HepG2 (cell line): ENCODE measurements around the gene PIM1. TPM values are rescaled to one million over a fixed set of nuclear protein-coding genes. Genes with fewer than 3 reads are reported as not detected.

Source experiments
- AKNA ChIP-seq: sonication (generic); formaldehyde crosslinking; IDR thresholded peaks from 2 replicates; pipeline ENCODE4 v1.4.0; 2020; ENCODE audit warnings: missing genetic modification reagents, borderline replicate concordance
- KLF6 ChIP-seq: IDR thresholded peaks from 2 replicates; pipeline ENCODE4 v1.8.0; 2016; ENCODE audit warnings: missing biosample characterization, missing genetic modification reagents
- LBX2 ChIP-seq: sonication (generic); formaldehyde crosslinking; IDR thresholded peaks from 2 replicates; pipeline ENCODE4 v1.5.0; 2020; ENCODE audit warnings: missing genetic modification reagents, mild to moderate bottlenecking, borderline replicate concordance
- NFKBIZ ChIP-seq: IDR thresholded peaks from 2 replicates; pipeline ENCODE4 v1.6.1; 2018; ENCODE audit warnings: missing genetic modification reagents, missing compliant biosample characterization
- RFX1 ChIP-seq: fragments of 450-650 bp; IDR thresholded peaks from 2 replicates; pipeline ENCODE4 v1.6.1; 2017
- STAG1 ChIP-seq: sonication (generic); formaldehyde crosslinking; IDR thresholded peaks from 2 replicates; pipeline ENCODE4 v1.4.0; 2020; ENCODE audit warnings: missing genetic modification reagents
- ZBTB14 ChIP-seq: sonication (generic); formaldehyde crosslinking; IDR thresholded peaks from 2 replicates; pipeline ENCODE4 v1.4.0; 2020; ENCODE audit warnings: missing genetic modification reagents
- ZBTB21 ChIP-seq: sonication (generic); formaldehyde crosslinking; IDR thresholded peaks from 2 replicates; pipeline ENCODE4 v1.4.0; 2020; ENCODE audit warnings: missing genetic modification reagents
- ZBTB39 ChIP-seq: sonication (generic); formaldehyde crosslinking; IDR thresholded peaks from 2 replicates; pipeline ENCODE4 v1.5.0; 2020; ENCODE audit warnings: missing genetic modification reagents
- ZNF160 ChIP-seq: sonication (generic); formaldehyde crosslinking; IDR thresholded peaks from 2 replicates; pipeline ENCODE4 v1.8.0; 2022; ENCODE audit warnings: mild to moderate bottlenecking, inconsistent platforms, missing genetic modification reagents
- ZNF431 ChIP-seq: sonication (generic); formaldehyde crosslinking; IDR thresholded peaks from 2 replicates; pipeline ENCODE4 v1.9.0; 2022; ENCODE audit warnings: missing genetic modification reagents, low read depth, mild to moderate bottlenecking, borderline replicate concordance
- ZNF496 ChIP-seq: sonication (generic); formaldehyde crosslinking; IDR thresholded peaks from 2 replicates; pipeline ENCODE4 v1.8.1; 2023; ENCODE audit warnings: mild to moderate bottlenecking, moderate library complexity, missing genetic modification reagents; ENCODE audit not compliant: insufficient replicate concordance
- ZNF556 ChIP-seq: sonication (generic); formaldehyde crosslinking; IDR thresholded peaks from 2 replicates; pipeline ENCODE4 v1.4.0; 2020; ENCODE audit warnings: mild to moderate bottlenecking, missing genetic modification reagents, borderline replicate concordance
- ZNF629 ChIP-seq: sonication (generic); formaldehyde crosslinking; conservative IDR thresholded peaks from 2 replicates; pipeline ENCODE4 v1.5.0; 2020; ENCODE audit warnings: missing genetic modification reagents
- ZNF691 ChIP-seq: sonication (generic); formaldehyde crosslinking; IDR thresholded peaks from 2 replicates; pipeline ENCODE4 v1.4.0; 2020; ENCODE audit warnings: missing genetic modification reagents, low read depth, mild to moderate bottlenecking, borderline replicate concordance
- ZNF737 ChIP-seq: sonication (generic); formaldehyde crosslinking; IDR thresholded peaks from 2 replicates; pipeline ENCODE4 v1.5.0; 2020; ENCODE audit warnings: missing genetic modification reagents, mild to moderate bottlenecking, borderline replicate concordance
- ZNF784 ChIP-seq: sonication (generic); formaldehyde crosslinking; IDR thresholded peaks from 2 replicates; pipeline ENCODE4 v1.5.1; 2020; ENCODE audit warnings: missing genetic modification reagents, mild to moderate bottlenecking, borderline replicate concordance
- polyA plus RNA-seq, 8 experiments: library from polyadenylated mRNA; depleted of rRNA in 3 of 8; stranded (reverse) in 7 of 8; unstranded in 1 of 8; fragments of >200 nt; fragmentation: Illumina TruSeq in 4 of 8; extraction: Trizol in 4 of 8; gene quantifications; 2 replicates each; pipeline versions ENCODE4 v1.2.1 to v1.2.3, GENCODE V29; 2011 to 2016; ENCODE audit warnings: low read depth in 4 of 8, missing spikeins in 1 of 8, mixed read lengths in 1 of 8; ENCODE audit not compliant: insufficient read depth in 1 of 8
- total RNA-seq, 5 experiments: library from RNA; depleted of rRNA; stranded (reverse); fragments of >200 nt; fragmentation: Illumina TruSeq; extraction: Trizol; gene quantifications; 2 replicates each; pipeline ENCODE4 v1.2.3, GENCODE V29; 2016; ENCODE audit warnings: low read depth in 1 of 5

The PIM1 gene
- total and polyA plus RNA-seq, 2 of the 13 experiments (the other 11 are each of a cell fraction or from before 2014, with no cell fraction given) = 29.4 to 117 TPM

GRCh38 chr6:37222125-37222967 is 52.4 kb downstream of the PIM1 start (continued):
- TF ChIP-seq AKNA (CRISPR knock-in tag) = no peak
- peak; percentile 35; the same call in 1 of the 2 replicates for TF ChIP-seq KLF6 (CRISPR knock-in tag)
- no peak for TF ChIP-seq ZNF496 (CRISPR knock-in tag)
- no peak; the same call in 1 of the 2 replicates for TF ChIP-seq ZNF737 (CRISPR knock-in tag)
- no peak for TF ChIP-seq LBX2 (CRISPR knock-in tag)
- peak; percentile 88; the same call in 1 of the 2 replicates for TF ChIP-seq ZNF691 (CRISPR knock-in tag)
- no peak for TF ChIP-seq ZNF431
- TF ChIP-seq ZBTB21 (CRISPR knock-in tag) = no peak
- no peak for TF ChIP-seq ZNF629 (CRISPR knock-in tag)
- TF ChIP-seq STAG1 = no peak
- no peak for TF ChIP-seq ZBTB39 (CRISPR knock-in tag)
- no peak for TF ChIP-seq RFX1
- TF ChIP-seq ZNF556 (CRISPR knock-in tag) = peak; percentile 42; the same call in 1 of the 2 replicates
- peak; percentile 78 for TF ChIP-seq ZNF160 (CRISPR knock-in tag)
- TF ChIP-seq NFKBIZ (CRISPR knock-in tag) = no peak
- TF ChIP-seq ZBTB14 (CRISPR knock-in tag) = no peak
- no peak; the same call in 1 of the 2 replicates for TF ChIP-seq ZNF784 (CRISPR knock-in tag)
